ENCODE data around the gene CDHR2.
A peak's percentile ranks its signal among the peaks of the same experiment; 100 is the strongest.

The CDHR2 gene

DNA sequence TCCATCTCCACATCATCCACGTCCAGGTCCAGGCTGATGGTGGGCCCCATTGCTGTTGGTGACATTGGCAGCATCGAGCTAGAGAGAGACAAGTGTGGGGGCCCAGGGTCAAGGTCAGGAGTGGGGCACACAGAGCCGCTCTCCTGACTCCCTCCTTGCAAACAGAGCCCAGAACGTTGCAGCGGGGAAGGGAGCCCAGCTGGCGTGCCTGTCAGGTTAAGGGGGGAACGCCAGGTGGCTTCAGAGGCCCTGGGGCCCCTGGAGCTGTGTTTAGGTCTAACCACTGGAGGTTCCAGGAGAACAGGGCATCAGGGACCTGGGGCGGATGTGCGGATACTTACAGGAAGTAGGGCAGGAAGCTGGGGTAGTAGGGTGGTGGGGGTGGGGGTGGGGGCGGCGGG lies 19.4 kb upstream of the CDHR2 start:
- DNase-seq (ENCODE audit: low spot score): no peak

DNA sequence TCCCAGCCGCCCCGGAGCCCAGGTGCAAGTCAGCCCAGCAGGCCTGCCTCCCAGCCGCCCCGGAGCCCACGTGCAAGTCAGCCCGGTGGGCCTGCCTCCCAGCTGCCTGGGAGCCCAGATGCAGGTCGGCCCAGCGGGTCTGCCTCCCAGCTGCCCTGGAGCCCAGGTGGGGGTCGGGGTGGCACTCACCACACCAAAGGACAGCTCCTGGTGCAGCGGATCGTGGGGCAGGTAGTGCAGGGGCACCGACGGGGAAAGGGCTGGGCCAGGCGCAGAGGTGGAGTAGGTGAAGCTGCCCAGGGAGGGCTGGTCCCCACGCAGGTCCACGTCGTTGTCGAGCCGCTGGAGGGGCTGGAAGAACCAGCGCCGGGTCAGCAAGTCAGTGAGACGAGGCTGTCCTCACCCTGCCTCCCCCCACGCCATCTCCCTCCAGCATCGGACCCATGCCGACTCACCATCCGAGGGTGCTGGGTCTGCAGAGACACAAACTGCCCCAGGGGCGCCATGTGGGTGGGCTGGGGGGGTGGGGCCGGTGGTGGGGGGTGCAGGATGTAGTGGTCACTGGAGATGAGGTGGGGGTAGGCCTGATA lies 18.7 kb upstream of the CDHR2 start:
- no peak for DNase-seq (ENCODE audit: low spot score)

- peak; percentile 93 for DNase-seq (ENCODE audit: low spot score)
Observed at GRCh38 chr5:176530983-176531901, 17.9 kb upstream of the CDHR2 start.

DNA sequence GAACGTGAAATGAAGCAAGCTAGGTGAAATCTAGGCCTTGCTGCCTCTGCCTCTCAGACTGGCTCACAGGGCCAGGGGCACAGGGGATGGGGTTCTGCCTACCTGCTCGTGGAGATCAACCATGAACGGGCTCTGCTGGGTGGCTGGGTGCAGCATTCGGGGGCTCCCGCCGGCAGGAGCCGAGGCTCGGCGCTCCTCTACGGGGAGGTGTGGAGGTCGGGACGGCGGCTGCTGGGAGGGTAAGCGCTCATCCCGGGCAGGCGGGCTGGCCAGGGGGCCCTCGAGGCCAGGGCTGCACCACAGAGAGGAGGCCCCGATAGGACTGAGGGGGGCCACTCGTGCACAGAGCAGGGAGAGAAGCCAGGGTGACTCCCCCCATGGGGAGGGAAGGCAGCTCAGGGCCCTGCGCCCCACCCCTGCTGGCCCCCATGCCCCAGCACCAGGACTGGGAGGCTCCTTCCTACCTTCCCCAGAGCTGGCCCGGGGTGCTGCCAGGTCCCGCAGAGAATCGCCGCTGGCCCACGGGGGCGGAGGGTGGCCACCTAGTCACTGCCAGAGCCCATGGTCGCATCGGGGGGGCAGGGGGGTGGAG lies 17.1 kb upstream of the CDHR2 start:
- no peak for DNase-seq (ENCODE audit: low spot score)

GRCh38 chr5:176532795-176533194 lies 16.3 kb upstream of the CDHR2 start:
- DNase-seq (ENCODE audit: low spot score): no peak

DNA sequence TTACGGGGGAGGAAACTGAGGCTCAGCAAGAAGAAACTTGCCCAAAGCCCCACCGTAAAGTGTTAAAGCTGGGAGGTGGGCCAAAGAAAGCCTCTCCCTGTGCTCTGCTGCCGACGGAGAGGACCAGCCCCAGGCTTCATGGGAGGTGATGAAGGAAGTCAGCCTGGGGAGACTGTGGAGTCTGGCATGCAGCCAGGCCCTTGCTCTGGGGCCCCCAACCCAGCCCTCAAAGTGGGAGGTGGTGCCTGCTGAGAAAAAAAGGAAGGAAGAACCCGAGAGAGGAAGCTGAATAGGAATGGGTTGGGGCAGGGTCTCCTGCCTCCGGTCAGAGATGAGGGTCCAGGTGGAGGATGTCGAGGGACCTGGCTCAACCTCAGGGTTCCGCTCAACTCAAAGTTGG lies 15.8 kb upstream of the CDHR2 start:
- peak; percentile 47 for DNase-seq (ENCODE audit: low spot score)

GRCh38 chr5:176533894-176534611 lies 15.1 kb upstream of the CDHR2 start:
- no peak for DNase-seq (ENCODE audit: low spot score)

DNA sequence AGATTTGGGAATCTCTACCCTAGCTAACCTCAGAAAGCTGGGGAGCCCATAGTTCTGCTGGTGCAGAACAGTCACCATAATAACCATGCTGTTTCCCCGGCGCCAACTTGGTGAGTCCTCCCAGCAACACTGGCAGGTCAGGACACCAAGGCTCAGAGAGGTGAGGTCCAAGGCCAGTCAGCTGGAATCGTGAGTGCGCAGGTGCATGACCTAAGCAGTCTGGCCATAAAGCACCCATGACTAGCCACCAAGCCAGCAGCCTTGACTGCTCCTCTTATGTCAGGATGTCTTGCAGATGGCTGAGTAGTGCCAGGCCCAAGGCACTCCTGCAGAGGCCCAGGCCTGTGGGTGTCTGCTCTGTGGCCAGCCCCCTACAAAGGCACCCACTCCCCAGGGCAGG lies 14.5 kb upstream of the CDHR2 start:
- no peak for DNase-seq (ENCODE audit: low spot score)

DNA sequence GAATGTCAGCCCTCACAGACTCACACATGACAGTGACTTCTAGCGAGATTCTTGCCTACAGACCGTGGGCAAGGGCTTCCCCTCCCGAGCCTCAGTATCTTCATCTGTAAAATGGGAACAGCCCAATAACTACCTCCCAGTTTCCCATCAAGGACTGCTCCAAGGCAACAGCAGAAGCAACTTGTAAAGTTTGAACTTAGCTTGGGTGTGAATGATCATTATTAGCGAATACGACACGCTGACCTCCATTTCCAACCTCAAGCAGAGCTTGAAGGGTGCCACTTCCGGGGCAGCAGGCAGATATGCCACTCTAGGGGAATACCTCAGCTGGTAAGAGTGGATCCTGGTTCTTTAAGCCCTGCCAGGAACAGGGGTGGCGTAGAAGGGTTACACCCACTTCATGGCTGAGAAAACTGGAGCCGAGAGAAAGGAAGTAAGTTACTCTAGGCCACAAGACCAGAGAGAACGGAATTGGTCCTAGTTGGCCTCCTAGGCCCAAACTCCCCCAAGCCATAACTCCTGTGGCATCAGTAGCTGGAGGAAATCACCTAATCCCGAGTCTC lies 14.0 kb upstream of the CDHR2 start:
- DNase-seq (ENCODE audit: low spot score): no peak

GRCh38 chr5:176535664-176536131 lies 13.4 kb upstream of the CDHR2 start:
- no peak for DNase-seq (ENCODE audit: low spot score)

DNA sequence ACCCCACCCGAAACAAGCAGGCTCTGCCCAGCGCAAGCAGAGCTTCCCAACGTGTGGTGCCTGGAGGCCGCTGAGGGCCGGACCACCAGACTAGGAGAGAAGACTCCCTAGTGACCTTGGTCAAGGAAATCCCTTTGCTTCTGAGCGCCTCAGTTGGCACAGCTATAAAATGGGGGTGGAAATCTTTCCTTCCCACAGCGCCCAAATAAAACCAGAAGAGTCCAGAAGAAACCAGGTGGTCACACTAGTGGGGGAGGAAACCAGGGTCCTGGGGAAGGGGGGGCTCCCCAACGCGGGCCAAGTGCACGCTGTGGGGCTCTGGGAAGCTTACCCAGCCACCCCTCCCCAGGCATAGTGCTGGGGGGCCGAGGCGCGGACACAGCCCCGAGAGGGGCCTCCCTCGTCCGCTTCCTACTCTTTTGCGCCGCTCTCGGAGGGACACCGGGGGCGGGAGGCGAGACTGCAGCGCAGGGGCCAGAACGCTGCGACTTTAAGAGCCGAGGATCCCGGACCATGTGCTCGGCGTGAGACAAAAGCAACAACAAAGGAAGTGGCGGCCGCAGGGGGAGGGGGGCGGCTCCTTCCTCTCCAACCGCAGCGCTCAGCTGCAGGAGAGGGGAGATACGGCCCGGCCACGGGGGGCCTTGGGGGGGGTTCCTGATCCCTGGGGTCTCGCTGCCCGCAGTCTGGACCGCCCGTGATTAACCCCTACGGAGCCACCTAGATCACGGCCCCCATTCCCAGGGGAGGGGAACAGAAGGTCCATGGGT lies 12.8 kb upstream of the CDHR2 start:
- peak; percentile 82 for DNase-seq (ENCODE audit: low spot score)

GRCh38 chr5:176536902-176537553 lies 12.1 kb upstream of the CDHR2 start, which contains the start of gene RNF44:
RNF44 (minus strand) TSS chr5:176537402; CDS start chr5:176532472, 4,930 bp downstream.
- DNase-seq (ENCODE audit: low spot score): peak; percentile 98

- DNase-seq (ENCODE audit: low spot score): peak; percentile 99
Observed at GRCh38 chr5:176537554-176538229, 11.4 kb upstream of the CDHR2 start.

DNA sequence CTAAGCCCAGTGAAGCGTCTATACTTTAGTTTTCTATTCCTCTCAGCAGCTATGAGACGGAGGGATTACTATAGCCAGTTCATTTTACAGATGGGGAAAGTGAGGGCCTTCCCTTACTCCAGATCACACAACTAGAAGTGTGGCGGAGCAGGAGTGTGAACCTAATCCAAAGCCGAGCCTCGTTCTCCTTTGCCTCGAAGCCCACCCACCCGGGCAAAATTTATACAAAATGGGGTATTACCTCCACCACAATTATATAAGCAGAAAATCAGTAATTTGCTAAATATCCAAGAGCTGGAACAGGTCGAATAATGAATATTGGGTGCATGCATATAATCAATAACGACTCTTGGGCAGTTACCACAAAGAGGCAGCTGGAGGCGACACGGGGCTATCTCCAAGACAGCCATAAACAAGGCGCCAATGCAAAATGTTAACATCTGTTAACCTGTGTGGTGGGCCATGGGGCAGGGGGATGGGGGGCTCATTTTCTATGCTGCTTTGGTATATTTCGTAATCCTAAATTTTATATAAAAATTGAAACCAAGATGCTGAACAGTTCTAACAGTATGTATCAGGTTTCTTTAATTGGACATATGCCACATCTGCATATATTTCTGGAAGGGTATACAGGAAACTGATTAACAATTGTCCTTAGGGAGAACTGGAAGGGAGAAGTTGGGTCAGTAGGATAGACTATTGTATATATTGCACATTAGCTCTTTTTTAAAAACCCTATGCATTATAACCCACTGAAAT lies 10.7 kb upstream of the CDHR2 start:
- DNase-seq (ENCODE audit: low spot score): no peak

DNA sequence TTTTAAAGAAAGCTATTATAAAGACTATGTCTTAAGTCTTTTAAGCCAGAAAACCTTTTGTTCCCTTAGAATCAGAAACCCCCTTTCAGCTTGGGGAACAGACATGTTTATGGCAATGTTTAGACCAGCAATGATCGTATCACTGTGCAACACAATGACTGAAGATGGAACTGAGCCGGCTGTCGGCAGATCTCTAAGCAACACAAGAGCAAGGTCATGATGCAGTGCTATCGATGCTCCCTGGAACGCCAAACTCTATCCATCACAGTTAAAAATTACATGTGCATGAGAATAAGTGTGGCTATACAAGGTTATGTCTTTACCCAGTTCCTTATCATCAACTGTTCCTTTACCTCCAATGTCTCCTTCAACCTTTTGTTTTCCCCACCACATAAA lies 10.2 kb upstream of the CDHR2 start:
- no peak for DNase-seq (ENCODE audit: low spot score)

- no peak for DNase-seq (ENCODE audit: low spot score)
Observed at GRCh38 chr5:176540476-176540899, 8.7 kb upstream of the CDHR2 start.

- DNase-seq (ENCODE audit: low spot score): no peak
Observed at GRCh38 chr5:176540956-176541337, 8.2 kb upstream of the CDHR2 start.

- DNase-seq (ENCODE audit: low spot score): no peak
Observed at GRCh38 chr5:176541338-176542134, 7.6 kb upstream of the CDHR2 start.

All from globus pallidus (tissue), 1 donor.